ENCODE data around the gene BCL2L13. TPM values are rescaled to one million over a fixed set of nuclear protein-coding genes. Genes with fewer than 3 reads are reported as not detected.

Gene BCL2L13, protein sequence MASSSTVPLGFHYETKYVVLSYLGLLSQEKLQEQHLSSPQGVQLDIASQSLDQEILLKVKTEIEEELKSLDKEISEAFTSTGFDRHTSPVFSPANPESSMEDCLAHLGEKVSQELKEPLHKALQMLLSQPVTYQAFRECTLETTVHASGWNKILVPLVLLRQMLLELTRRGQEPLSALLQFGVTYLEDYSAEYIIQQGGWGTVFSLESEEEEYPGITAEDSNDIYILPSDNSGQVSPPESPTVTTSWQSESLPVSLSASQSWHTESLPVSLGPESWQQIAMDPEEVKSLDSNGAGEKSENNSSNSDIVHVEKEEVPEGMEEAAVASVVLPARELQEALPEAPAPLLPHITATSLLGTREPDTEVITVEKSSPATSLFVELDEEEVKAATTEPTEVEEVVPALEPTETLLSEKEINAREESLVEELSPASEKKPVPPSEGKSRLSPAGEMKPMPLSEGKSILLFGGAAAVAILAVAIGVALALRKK
- 44.1 TPM for total RNA-seq

DNA sequence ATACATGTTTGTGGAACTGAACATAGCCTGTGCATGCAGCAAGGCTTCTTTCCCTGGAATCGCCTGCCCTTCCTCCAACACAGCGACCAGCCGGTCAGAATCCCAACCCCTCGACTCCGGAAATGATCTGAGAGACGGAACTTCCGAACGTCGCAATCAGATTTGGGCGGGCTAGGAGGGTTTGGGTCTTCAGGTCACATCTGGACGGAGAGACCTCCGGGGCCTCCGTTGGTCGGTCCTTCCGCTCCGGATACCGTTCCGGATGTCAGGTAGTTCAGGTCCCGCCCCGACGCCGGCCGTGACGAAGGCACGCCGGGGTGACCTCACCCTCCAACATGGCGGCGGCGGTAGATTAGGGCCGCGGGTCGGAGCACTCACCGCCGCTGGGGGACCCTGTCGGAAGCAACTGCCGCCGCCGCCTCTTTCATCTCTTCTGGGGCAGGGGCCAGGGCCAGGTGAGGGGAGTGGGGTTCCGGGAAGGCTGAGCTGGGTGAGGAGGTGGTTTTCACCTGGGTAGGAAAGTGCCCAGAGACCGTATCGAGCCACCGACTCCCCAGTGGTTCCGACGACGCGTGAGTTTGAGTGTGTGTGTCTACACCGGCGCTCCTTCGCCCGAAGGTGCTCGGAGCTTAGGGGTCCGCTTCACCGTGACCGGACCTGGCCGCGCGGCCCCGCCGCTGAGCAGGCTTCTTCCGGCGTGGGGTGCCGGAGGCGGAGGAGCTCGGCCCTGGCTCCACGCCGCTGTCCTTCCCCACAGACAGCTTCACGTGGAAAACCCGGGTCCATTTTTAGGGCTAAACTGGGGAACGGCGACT lies at the start of gene BCL2L13:
Gene BCL2L13, plus strand, starts transcription at position 326 of the 815 bp plus-strand sequence. CDS start 16,955 bp downstream, outside the sequence.

GRCh38 chr22:17628406-17629172 lies 10.0 kb upstream of the BCL2L13 start, which contains the start of gene ATP6V1E1:
ATP6V1E1 (minus strand) TSS chr22:17628749; CDS start chr22:17628635, 114 bp downstream.

GRCh38 chr22:17774206-17774925 lies 135.8 kb downstream of the BCL2L13 start, which contains the start of gene BID:
BID (minus strand) TSS chr22:17774469; CDS start chr22:17750116, 24,353 bp downstream.

Small RNAs within 50 kb of the gene (small RNA-seq; reads per million reads assigned to genes)
- gene MIR3198-1 (ENCODE audit: low replicate concordance), result not detected

Other genes with a start within 250 kb of the BCL2L13 start
- gene SLC25A18, start 75.3 kb upstream of the BCL2L13 start, total RNA-seq, result 0.53 TPM
- gene ATP6V1E1, start 10.0 kb upstream of the BCL2L13 start, total RNA-seq, result 83.3 TPM
- gene BID, start 135.7 kb downstream of the BCL2L13 start, total RNA-seq, result 38.7 TPM